ENCODE measurements around the gene SEZ6L2. TPM values are rescaled to one million over a fixed set of nuclear protein-coding genes. Genes with fewer than 3 reads are reported as not detected.

The SEZ6L2 gene
- total and polyA plus RNA-seq, 2 of the 8 experiments (the other 6 are each of a cell fraction or from before 2014, with no cell fraction given): 43.5 to 47.7 TPM

DNA sequence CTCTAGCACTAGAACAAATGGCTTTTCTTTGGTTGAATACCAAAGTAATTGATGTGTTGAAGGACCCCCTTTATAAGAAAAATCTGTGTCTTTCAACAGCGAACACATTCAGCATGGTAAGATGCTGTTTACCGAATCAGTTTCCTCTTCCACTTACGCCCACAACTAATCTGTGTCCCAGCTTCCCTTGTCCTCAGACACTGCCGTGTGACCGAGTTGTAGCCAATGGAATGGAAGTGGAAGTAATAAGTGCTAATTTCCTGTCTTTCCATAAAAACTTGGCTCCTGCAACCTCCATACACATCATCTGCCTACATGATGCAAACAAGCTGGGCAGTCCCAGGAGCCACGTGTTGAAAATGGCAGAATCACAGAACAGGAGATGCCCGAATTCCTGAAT lies 46.7 kb downstream of the SEZ6L2 start:
- Histone ChIP-seq H2AFZ (ENCODE audit: low read length) (peak overlapping the region; percentile 76; the same call in 1 of the 2 replicates), H3K27ac (ENCODE audit: low read depth, low read length) (no peak overlapping the region), H3K4ac (replicated peaks; ENCODE audit: insufficient read length, low read depth, low read length) (no peak overlapping the region)

More for the DNA sequence above, 46.7 kb downstream of the SEZ6L2 start:
- Histone ChIP-seq H3K14ac (ENCODE audit: insufficient read length) (no peak overlapping the region), H3K9me3 (ENCODE audit: insufficient read depth in 2 of 2, low read depth in 1 of 2, low read length in 1 of 2) (no peaks in the 10 kb centered on the region), H3K18ac (ENCODE audit: extremely low read depth, low read length) (no peak overlapping the region), H2AK5ac (ENCODE audit: low read depth, low read length) (no peak overlapping the region), H3K4me3 (ENCODE audit: extremely low read depth in 1 of 4, insufficient read depth in 2 of 4, low read depth in 3 of 4, low read length in 4 of 4) (no peak overlapping the region), H3K56ac (replicated peaks; ENCODE audit: insufficient read length, low read depth, low read length) (no peak overlapping the region), H3K9ac (replicated peaks in 1 of 4; ENCODE audit: extremely low read depth in 1 of 4, low read depth in 3 of 4, low read length in 3 of 4) (no peak overlapping the region), H2BK20ac (ENCODE audit: low read length) (no peak overlapping the region), H3K27me3 (replicated peaks in 1 of 4; ENCODE audit: control insufficient read depth in 3 of 4, extremely low read depth in 1 of 4, insufficient read depth in 3 of 4, low read length in 3 of 4) (no peaks in the 10 kb centered on the region), H3K23me2 (ENCODE audit: low read depth, low read length) (no peaks in the 10 kb centered on the region), H4K91ac (replicated peaks; ENCODE audit: insufficient read length, low read length) (no peak overlapping the region), H2BK120ac (replicated peaks; ENCODE audit: low read depth, low read length) (no peak overlapping the region), H4K5ac (ENCODE audit: insufficient read length, low read depth, low read length) (no peak overlapping the region), H2BK15ac (ENCODE audit: low read length) (no peak overlapping the region), H3K4me1 (replicated peaks in 1 of 4; ENCODE audit: control insufficient read depth in 3 of 4, insufficient read depth in 4 of 4, low read length in 3 of 4) (no peaks in the 10 kb centered on the region; a peak in 1 of 7 replicates), H2BK5ac (ENCODE audit: low read depth, low read length) (no peak overlapping the region), H3K4me2 (ENCODE audit: insufficient read depth in 1 of 2, low read depth in 2 of 2, low read length in 2 of 2) (no peak overlapping the region), H4K20me1 (replicated peaks in 1 of 2; ENCODE audit: control insufficient read depth in 1 of 2, insufficient read depth in 2 of 2, low read length in 2 of 2) (no peaks in the 10 kb centered on the region), H3K79me1 (ENCODE audit: low read depth, low read length) (no peaks in the 10 kb centered on the region), H3K79me2 (ENCODE audit: control insufficient read depth in 1 of 2, insufficient read depth in 2 of 2, low read length in 2 of 2) (no peaks in the 10 kb centered on the region), H3K23ac (ENCODE audit: insufficient read length) (no peak overlapping the region), H4K8ac (ENCODE audit: extremely low read depth, insufficient read depth, low read length) (no peak overlapping the region), H2BK12ac (ENCODE audit: low read depth, low read length) (no peak overlapping the region), H3K36me3 (ENCODE audit: control insufficient read depth in 2 of 4, insufficient read depth in 4 of 4, low read length in 3 of 4) (no peaks in the 10 kb centered on the region)
- CTCF ChIA-PET (ENCODE audit: partially characterized antibody): interaction anchor here (0.6 to 15.0 kb wide), 5 partner anchors 12 to 180 kb away, joined by 3 to 212 read pairs (median 3); partner anchors contain the start of genes MVP and PAGR1
- no peak for DNase-seq (ENCODE audit: low read depth in 1 of 2, low spot score in 2 of 2)
- 92% methylated on average over 7 of the region's 7 CpGs; no CpG with 5 or more reads in 1 of the 2 experiments for WGBS, 2 experiments (ENCODE audit: extremely low coverage in 1 of 2, insufficient coverage in 1 of 2, insufficient read length in 1 of 2, insufficient replicate concordance in 2 of 2, low coverage in 1 of 2, low lambda C conversion rate in 2 of 2, missing lambda C conversion rate in 1 of 2)
- no peak for FAIRE-seq
- POLR2A ChIA-PET (ENCODE audit: partially characterized antibody): interaction anchor here (0.7 to 1.5 kb wide), 3 partner anchors 10 to 33 kb away, joined by 3 to 4 read pairs (median 3); partner anchors contain the start of gene MVP
- TF ChIP-seq RBBP5 (IDR thresholded peaks at IDR 0.05; ENCODE audit: borderline replicate concordance, low read depth, low read length): no peak
- no peak for TF ChIP-seq EP300 (IDR thresholded peaks at IDR 0.05; ENCODE audit: borderline replicate concordance in 1 of 2, low read depth in 2 of 2, low read length in 2 of 2)
- TF ChIP-seq JUND (IDR thresholded peaks at IDR 0.05; ENCODE audit: low read length): no peak
- no peak for TF ChIP-seq KDM1A (IDR thresholded peaks at IDR 0.05; ENCODE audit: borderline replicate concordance, low read length)
- TF ChIP-seq CEBPB (IDR thresholded peaks at IDR 0.05; ENCODE audit: low read depth, low read length): no peak
- TF ChIP-seq TEAD4 (IDR thresholded peaks at IDR 0.05; ENCODE audit: low read depth, low read length): no peak
- no peak for TF ChIP-seq CTBP2 (IDR thresholded peaks at IDR 0.05; ENCODE audit: borderline replicate concordance, insufficient read depth, insufficient read length, low read length)
